Left colon (tissue), 2 donors: ENCODE measurements around the gene OSM. TPM values are rescaled to one million over a fixed set of nuclear protein-coding genes. Genes with fewer than 3 reads are reported as not detected.

ENCODE experiments used
- ATAC-seq: fragments of 200-7000 bp; cut with Tn5 transposase; one replicate; pipeline ENCODE4 v1.9.1; 2020; ENCODE audit warnings: mild to moderate bottlenecking, moderate library complexity
- DNase-seq, 2 donors: peaks; one replicate each; pipeline ENCODE4 v3.0.0-alpha.2; 2020
- intact Hi-C, 2 donors: fragments of 100-400 bp; cut with DNase I in 1 of 2; cut with micrococcal nuclease in 1 of 2; formaldehyde crosslinking; loops; one replicate each; pipeline versions ENCODE4 v1.11.2 to v1.14.0; 2022; cut with DNase I, micrococcal nuclease
- total RNA-seq, 2 donors: library from RNA; stranded (reverse); fragmentation: NEBNext Ultra II Directional; extraction: Animal tissue kit (Norgen Biotek cat#: 25700); gene quantifications; one replicate each; pipeline ENCODE4 v1.2.1, GENCODE V29; 2021
- donor health status: DM: no; HTN: no; CAD: no.
- donor health status: DM: yes; HTN: yes; CAD: no.

Gene OSM
- total RNA-seq, 2 donors from 2014 or later, result 0.20 TPM; not detected in 1

- intact Hi-C loops, result no loop called here
- DNase-seq (peak in 1 of 2 donors; percentile 10), ATAC-seq (no peak)
Observed at GRCh38 chr22:30250661-30251267, 15.9 kb downstream of the OSM start.

DNA sequence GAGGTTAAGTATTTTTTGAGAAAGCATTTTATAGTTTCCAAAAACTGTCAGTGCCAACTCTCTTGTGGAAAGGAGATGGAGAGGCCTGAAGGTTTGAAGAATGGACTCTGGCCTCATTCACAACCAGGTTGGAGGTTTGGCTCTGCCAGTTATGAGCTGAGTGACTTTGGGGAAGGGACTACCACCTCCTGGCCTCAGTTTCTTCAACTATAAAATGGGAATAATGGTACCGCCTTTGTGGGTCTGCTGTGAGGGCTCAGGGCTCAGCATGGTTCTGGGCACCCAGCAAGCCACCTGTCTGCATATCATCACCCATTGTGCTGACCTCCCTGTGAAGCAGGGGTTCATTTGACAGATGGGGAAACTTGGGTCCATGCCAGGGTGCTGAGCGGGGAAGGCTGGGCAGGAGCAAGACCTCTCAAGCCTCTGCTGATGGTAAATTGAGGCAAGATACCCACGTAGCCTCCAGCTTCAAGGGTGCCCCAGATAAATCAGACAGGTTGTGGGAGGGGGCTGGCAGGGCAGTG lies 16.5 kb downstream of the OSM start:
- DNase-seq, result no peak
- ATAC-seq, result no peak
- intact Hi-C loops, result no loop called here

DNA sequence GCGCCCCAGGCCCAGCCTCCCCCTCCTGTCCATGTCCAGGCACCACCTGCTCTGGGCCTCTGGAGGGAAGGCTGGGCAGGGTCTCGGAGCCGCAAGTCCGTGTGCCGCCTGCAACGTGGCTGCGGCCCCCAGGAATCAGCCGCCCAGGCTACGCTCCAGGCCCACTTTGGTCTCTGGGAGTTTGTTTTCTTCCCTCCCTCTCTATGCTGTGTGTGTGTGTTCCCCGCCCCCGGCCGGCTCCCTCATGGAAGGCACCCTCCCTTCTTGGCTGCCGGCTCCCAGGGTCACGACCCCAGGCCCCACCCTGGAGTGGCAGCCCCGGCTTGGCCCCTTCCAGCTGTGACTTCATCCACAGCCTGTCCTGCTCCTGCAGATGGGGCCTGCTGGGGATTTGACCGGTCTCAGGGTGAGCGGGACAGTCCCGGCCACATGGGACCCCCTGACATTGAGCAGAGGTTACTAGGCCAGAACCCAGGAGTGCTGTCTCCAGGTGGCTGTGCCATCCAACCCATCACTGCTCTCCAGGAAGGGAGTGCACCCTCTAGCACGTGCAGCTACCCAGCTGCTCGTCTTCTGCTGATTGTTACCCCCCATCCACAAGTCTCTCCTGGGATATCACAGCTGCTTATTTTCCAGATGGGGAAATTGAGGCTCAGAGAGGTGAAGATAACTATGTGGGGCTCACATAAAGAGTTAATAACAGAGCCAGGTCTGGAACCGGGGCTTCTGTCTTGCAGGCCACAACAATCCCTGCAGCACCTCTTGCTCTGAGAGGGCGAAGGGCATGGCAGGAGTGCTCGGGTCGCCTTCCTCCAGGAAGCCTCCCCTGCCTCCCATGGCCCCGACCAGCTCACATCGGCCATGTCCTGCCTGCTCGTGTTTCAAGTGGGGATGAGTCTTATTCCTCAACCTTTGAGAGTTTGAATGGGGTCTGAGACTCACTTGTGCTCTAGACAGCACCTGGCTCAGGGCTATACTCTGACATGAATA lies 17.3 kb downstream of the OSM start:
- DNase-seq (no peak), ATAC-seq (no peak)
- intact Hi-C loops, result no loop called here

GRCh38 chr22:30248484-30248883 lies 18.2 kb downstream of the OSM start:
- no peak for ATAC-seq
- no peak for DNase-seq
- intact Hi-C loops, result no loop called here

GRCh38 chr22:30247974-30248373 lies 18.7 kb downstream of the OSM start:
- ATAC-seq (peak; percentile 19), DNase-seq (peak in 1 of 2 donors; percentile 57)
- intact Hi-C loops, result no loop called here

DNA sequence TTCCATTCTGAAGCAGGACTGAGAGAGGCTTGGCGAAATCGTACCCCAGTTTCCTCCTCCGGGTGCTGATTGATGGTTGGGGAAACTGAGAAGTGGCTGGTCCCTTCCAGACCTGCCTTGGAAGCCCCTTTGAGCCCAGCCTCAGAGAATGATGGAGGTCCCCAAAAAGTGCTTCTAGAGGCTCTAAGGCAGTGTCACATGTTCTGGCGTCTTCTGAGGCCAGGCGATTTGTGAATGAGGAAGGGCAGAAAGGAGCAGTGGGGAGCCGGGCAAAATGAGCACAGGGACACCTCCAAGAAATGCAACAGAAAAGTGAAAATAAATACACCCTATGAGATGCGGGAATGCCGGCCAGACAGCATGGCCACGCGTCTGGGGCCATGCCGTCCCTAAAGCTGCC lies 19.1 kb downstream of the OSM start:
- DNase-seq (no peak), ATAC-seq (no peak)
- intact Hi-C loops, result no loop called here

GRCh38 chr22:30246814-30247376 lies 19.8 kb downstream of the OSM start:
- DNase-seq (peak; percentile 78 to 84), ATAC-seq (peak; percentile 72)
- intact Hi-C loops, result no loop called here

DNA sequence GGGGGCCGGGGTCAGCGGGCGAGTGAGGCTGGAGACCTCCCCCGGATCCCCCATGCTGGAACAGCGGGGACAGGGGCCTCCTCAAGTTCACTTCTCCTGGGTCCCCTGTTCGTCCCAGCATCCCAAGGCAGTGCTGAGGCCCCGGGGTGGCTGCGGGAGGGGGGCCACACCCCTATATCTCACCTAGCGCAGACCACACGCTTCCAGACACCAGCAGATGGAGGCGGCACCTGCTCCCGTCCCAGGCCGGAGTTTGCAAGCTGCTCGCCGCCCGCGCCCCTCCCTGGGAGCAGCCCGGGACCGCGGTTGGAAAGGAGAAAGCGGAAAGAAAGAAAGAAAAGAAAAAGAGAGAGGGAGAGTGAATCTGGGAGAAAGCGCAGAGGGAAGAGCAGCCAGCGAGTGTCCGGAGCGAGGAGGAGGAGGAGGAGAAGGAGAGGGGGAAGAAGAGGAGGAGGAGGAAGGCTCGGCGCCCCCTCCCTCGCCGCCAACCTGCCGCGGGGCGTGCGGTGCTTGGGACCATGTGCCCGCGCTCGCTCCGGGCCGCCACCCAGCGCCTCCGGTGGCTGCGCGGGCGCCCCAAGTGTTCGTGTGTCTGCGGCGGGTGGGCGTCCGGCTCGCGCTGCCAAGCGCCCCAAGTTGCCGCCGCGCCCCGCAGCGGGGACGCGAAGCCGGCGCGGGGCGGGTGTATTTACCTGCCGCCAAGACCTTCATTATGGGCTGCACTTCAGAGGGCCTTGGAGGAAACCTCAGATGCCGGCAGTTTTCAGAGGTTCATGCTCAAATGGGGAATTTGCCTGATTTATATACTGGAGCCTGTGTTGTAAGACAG lies 20.5 kb downstream of the OSM start, which contains the start of gene LIF:
Gene LIF (minus strand): TSS at position 775 of the 829 bp plus-strand sequence. CDS start 64 bp downstream, at position 711.
- peak in 1 of 2 donors; percentile 64 for DNase-seq
- intact Hi-C loops, result no loop called here
- ATAC-seq, result peak; percentile 54

DNA sequence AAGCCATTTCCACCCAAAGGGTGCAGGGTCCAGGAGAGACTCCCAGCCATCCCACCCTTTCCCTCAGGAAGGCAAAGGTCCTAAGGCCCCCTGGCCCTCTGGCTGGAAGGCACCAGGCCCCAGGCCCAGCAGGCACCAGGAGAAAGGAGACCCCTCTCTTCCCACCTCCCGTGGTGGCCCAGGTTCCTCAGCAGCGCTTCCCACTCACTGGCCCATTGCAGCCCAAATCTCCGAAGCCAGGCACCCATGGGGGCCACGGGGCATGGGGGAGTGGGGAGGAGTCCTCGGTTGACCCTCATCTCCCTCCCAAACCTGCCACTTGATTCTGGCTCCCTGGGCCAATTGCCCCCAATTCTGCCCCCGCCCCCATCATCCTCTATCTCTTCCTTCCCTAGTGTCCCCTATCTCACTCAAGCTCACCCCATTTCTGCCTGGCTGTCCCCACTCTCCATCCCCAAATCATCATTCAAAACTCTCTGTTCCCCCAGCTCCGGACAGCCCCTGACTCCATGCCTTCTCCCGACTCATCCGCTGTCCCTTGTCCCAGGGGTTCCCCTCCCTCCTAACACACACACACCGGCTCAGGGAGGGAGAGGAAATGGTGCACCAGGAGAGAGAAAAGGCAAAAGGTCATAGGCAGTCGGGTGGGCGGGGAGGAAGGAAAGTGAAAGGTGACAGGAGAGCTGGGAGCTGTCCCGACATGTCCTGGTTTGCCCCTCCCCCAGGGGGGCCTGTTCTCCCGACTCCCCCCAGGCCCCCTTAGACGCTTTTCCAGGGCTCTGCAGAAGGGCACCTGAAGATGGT lies 21.3 kb downstream of the OSM start:
- intact Hi-C loops, result no loop called here
- ATAC-seq (peak; percentile 54), DNase-seq (peak; percentile 72 to 77)

GRCh38 chr22:30244641-30245040 lies 22.0 kb downstream of the OSM start:
- intact Hi-C loops, result no loop called here
- DNase-seq (no peak), ATAC-seq (no peak)

DNA sequence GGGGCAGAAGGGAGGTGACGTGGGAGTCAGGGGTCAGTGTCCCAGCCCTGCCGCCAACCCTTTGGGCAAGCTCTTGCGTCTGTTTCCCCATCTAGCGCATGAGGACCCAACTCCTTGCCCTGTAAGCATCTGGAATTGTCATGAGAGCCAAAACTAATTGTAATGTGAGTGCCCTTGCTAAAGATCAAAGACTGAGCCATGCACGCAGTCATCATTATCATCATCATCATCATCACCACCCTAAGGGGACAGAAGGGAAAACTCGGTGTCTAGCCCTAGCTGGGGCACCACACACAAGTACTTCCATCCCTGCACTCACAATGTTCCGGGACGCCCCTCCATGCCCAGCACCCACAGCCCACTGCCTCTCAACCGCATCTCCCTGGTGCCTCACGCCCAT lies 22.6 kb downstream of the OSM start:
- intact Hi-C loops, result no loop called here
- no peak for DNase-seq
- ATAC-seq, result no peak

DNA sequence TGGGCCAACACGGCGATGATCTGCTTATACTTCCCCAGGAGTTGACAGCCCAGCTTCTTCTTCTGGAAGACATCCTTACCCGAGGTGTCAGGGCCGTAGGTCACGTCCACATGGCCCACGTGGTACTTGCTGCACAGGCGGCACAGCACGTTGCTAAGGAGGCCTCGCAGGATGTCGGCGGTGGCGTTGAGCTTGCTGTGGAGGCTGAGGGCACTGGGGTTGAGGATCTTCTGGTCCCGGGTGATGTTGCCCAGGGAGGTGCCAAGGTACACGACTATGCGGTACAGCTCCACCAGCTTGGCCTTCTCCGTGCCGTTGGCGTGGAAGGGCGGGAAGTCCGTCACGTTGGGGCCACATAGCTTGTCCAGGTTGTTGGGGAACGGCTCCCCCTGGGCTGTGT lies 23.0 kb downstream of the OSM start:
- no peak for DNase-seq
- no peak for ATAC-seq
- intact Hi-C loops, result no loop called here

DNA sequence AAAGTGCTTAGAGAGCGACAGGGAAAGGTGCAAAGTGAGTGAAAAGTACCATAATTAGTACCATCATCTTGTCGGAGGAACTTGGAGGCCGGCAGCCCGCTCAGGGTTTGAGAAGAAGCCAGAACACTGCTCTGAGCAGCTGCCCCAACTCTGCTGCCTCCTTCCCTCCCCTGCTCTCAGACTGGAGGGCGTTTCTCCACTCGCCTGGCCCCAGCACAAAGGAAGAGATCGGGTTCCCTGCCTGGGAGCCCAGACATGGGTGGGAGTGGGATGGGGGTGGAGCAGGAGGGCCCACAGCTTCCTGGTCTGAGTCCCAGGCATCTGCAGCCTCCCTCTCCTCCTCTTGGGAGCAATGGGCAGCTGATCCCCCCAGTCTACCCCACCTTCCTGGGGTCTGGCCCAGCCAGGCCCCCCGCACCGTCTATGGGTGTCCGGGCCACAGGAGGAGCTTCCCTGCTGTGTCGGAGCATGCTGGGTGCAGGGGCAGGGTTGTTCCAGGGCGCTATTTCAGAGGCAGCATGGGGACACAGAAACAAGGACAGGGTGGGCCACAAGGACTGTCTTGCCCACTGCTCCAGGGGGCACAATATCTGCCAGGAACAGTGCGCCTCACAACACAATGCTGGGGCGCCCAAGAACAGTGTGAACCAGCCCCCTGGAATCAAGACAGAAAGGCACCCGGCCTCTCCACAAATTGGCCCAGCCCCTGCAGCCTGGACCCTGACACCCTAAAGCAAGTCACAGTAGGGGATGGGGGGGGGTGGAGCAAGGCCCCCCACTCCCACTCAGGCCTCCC lies 24.9 kb downstream of the OSM start:
- intact Hi-C loops, result no loop called here
- DNase-seq (no peak), ATAC-seq (no peak)

- DNase-seq, result no peak
- intact Hi-C loops, result no loop called here
- ATAC-seq, result no peak
Observed at GRCh38 chr22:30240541-30241417, 25.9 kb downstream of the OSM start.

GRCh38 chr22:30239488-30240405 lies 26.9 kb downstream of the OSM start:
- DNase-seq, result no peak
- intact Hi-C loops, result no loop called here
- ATAC-seq, result no peak
